Right kidney (tissue), 1 donor: ENCODE results near the gene ASIC2.

Experiments
- DNase-seq: peaks from one replicate; pipeline ENCODE4 v3.0.0-alpha.2; 2016

Gene ASIC2

DNA sequence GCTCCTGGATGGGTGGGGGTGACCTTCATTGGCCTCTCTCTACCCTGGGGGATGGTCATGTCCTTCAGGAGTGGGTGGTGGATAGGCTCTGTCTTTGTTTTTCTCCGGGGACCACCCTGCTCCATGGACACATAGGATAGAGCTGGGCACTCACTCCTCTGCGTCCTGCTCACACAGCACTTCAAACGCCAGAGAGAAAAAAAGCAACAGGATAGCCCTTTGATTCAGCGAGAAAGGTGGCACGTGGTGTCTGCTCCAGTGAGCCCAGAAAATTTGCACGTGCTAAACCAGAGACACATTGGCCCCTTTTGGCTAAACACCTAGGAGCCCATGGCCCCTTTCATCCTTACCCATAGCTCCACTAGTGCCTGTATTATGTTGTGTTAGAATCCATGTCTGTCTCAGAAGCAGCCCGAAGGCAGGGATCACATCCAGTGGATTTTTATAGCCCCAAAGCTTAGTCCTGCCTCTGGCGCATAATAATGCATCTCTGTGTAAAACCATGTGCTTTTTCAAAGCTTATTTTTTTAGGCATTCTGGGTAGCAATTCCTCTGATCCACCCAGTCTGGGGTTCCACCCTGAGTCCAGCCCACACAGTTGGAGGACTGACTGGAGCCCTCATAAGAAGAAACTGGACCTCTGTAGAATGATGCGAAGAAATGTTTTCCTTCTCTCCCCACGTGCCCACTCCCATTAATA, 90.1 kb downstream of the ASIC2 start:
- DNase-seq = no peak

DNA sequence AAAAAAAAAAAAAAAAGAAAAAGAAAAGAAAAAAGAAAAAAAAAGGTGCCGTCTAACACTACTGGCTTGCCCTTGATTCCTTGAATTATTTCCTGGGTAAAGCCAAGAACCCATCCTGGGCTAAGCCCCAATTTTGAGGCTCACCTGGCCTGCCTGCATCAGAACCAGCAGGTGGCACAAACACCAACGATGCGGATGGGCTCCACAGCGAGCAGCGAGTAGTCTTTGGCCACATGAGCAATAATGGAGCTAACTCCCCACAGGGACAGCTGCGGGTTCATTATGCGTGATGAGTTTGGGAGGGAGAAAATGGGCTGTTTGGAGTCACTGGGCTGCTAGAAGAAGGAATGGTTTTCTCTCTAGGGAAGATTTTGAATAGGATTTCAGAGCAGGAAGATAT, 91.1 kb downstream of the ASIC2 start:
- DNase-seq = no peak

DNA sequence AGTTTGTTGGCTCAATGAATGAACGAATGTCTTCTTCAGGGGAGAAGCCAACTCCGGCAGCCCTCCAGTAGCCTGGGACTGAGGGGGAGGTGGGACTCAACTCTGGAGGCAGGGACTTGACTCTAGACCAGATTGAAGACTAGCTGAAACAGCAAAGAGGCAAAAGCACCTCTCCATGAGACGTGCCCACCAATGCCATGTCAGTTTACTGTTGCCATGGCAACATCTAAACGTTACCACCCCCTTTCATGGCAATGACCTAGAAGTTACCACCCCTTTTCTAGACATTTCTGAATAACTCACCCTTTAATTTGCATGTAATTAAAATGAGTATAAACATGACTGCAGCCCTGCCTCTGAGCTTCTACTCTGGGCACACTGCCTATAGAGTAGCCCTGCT, 91.8 kb downstream of the ASIC2 start:
- DNase-seq = no peak

DNA sequence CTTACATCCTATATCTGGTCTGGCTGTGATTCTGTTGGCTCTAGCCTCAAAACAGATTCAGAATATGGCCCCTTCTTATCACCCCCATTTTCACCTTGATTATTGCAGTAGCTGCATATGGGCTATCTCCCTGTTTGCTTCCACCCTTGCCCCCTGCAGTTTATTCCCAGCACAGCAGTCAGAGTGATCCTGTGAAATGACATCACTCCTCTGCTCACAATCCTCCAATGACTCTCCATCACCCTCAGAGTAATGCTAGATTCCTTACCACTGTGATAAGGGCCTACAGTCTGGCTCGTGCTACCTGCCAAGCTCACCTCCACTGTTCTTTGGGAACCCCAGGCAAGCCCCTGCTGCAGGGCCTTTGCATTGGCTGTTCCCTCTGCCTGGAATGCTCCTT, 92.5 kb downstream of the ASIC2 start:
- DNase-seq = no peak

GRCh38 chr17:33199571-33200510, 93.3 kb downstream of the ASIC2 start:
- DNase-seq = no peak

DNA sequence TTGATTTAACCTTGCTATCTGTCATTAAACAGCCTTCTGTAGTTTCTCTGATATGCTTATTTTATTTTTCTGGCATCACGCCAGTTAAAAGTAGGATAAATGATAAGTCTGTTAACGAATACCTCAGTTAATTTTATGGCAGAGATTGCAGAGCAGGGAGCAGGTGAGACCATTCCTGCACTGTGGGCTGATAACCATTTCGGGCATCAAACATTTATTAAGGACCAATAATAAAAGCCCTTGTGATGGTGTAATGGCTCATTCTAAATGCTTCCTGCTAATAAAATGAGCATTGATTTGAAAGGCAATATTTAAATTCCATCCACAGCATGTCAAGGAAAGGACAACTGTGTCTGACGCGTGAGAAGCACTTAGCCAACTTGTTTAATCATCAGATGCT, 94.1 kb downstream of the ASIC2 start:
- no peak for DNase-seq

GRCh38 chr17:33197342-33197741, 95.8 kb downstream of the ASIC2 start:
- DNase-seq = no peak

DNA sequence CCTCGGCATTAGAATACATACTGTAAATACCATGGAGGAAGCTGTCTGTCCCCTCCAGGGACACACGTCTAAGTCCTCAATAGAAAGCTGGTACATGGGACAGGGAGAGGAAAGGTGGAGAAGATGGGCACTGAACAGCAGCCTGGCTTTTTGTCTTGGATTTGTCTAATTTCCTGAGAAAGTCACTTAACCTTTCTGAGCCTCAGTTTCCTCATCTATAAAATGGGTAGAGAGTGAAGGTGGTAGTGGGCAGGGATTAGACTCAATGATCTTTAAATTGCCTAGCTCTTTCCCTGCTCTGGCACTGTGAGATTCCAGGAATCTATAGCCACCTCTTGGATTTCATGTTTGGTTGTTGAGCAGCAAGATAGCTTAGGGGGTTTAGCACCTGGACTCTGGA, 96.2 kb downstream of the ASIC2 start:
- DNase-seq = no peak

DNA sequence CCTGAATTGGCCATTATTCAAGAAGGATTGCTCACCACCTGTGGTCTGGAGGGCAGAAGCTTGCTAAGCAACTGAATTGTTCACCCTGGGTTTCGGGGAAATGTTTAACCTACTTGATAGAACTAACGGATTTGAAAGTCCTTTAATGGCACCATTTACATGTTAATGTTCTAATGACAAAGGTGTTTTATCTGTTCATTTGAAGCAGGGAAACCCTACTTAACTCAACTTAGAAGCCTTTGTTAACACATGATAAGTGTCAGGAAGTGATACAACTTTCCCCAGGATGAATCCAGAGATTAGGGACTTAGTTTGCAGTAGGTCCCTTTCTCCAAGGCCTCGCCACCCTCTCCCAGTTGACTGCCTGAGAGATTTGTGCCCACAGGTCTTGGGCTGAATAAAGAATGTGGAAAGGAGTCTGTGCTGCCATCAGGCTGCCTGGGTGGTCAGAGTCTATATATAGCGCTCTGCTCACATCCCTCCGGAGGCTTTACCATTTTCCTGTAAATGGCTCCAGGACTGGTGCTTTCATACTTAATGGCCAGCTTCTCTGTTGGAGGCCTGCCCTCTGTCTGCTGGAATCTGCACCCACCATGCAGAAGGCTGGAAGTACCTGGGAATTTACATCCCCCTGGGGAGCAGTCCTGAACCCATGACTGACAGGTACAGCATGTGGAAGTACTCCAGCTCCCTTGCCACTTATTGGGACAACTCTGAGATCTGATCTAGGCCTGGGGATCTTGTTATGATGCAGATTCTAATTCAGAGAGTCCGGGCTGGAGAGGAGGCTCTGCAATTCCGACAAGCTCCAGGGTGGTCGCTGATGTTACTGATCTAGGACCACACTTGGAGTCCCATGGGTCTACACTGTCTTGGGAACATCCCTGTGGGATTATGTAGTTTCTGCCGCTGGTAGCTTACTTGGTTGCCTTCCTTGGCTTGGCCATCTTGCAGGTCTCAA, 99.9 kb downstream of the ASIC2 start:
- DNase-seq = no peak

DNA sequence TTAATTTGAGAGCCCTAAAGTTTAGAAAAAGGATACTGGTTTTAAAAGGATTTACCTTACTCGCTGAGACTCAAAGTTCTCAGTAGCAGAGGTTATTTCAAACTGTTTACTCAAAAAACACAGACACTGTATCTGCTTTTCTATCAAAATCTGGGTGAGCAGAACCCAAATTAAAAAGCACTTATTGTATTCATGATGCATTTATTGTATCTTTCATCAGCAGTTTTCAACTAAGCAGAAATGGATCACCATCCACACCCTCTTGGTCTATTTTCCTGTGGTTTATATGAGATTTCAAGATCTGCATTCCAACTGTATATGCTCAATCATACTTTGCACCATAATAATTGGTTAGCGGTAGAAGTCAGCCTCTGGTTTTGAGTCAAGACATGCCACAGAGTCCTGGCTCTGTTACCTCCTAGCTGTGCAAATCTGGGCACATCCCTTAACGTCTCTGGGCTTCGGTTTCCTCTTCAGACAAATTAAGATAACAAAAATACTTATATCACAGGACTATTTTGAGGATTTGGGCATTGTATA, 109.5 kb downstream of the ASIC2 start:
- no peak for DNase-seq

- no peak for DNase-seq
These were observed 113.9 kb downstream of the ASIC2 start for GRCh38 chr17:33179151-33179550.

DNA sequence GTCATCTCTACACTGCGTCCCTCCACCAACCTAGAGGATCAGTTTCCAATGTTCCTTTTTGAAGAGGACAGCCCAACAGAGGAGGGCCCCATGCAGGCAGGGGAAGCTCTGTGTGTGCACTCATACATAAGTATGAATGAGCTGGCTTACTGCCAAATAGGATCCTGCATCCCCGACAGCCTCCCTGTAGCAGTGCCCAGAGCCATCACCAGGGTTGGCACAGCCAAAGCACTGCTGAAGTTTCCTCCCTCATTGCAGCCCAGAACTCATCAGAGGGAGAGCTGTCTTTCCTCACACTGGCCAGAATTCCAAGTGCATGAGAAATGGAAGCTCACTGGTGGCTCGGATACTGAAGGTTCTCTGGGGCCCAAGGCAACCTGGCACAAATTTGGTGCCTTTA, 114.4 kb downstream of the ASIC2 start:
- DNase-seq = no peak

- DNase-seq = no peak
These were observed 117.5 kb downstream of the ASIC2 start for GRCh38 chr17:33175562-33175961.

- no peak for DNase-seq
These were observed 121.2 kb downstream of the ASIC2 start for GRCh38 chr17:33171931-33172330.

GRCh38 chr17:33169580-33170285, 123.4 kb downstream of the ASIC2 start:
- DNase-seq = peak; percentile 26

DNA sequence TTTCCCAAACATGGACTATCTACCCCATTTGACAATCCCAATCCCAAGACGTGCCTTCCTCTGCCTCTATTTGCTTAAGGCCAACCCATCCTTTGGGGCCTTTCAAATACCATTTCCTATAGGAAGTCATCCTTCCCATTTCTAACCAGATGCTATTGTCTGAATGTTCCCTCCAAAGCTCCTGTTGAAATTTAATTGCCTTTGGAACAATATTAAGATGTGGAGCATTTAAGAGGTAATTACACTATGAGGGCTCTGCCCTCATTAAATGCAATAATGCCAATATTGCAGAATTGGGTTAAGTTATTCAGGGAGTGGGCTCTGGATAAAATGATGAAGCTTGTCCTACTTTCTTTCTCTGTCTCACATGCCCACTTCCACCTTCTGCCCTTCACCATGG, 125.4 kb downstream of the ASIC2 start:
- no peak for DNase-seq

- no peak for DNase-seq
These were observed 126.6 kb downstream of the ASIC2 start for GRCh38 chr17:33166472-33166871.

DNA sequence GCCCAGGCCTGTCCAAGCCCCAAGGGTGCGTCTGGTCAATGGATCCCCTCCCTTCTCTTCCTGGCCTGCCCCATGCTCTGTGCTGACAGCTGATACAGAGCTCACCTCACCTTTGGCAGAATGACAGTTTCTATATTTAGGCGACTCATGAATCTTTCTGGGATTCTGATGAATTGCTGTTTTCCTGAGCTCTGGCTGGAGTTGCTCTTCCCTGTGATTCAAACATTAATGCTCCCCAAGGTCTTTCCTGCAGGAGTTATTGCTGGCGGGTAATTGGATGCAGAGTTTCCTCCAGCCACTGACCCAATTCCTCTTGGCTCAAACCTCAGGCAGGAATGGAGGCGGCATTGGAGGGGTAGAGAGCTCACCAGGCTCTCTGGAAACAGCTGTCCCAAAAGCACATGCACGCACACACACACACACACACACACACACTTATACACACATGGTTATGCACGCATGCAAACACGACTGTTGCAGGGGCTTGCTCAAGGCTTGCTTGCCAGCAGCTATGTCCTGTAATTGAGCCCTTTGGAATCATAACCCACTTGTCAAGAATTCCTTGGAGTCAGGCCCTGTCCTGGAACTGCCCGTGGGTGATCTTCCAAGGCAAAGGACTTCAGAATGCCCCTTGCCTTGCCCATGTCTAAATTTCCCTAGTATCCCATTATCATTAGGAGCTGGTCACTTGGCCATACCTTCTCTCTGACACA, 128.8 kb downstream of the ASIC2 start:
- no peak for DNase-seq

DNA sequence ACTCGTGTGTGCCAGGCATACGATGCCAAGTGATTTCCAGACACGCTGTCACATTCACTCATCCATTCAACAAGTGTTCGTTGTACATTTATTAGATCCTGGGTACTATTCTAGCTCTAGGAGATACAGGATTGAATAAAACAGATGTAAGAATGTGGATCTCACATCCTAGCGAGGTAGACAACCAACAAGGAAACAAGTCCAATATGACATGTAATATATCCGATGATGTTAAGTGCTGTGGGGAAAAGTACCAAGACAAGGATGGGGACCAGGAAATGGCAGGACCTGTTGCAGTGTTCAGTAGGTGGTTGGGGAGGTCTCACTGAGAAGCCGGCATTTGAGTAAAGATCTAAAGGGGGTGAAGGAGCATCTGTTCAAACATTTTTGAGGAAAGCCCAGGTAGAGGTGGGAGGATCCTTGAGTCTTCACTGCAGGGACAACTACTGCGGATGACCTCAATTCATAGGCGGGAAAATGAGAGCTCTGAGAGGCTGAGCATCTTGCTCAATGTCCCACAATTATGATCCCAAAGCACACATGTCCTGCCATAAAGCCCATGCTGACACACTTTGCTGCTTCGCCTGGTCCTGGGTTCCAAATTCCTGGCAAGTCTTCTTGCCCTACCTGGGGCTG, 129.4 kb downstream of the ASIC2 start:
- no peak for DNase-seq

- DNase-seq = no peak
These were observed 138.1 kb downstream of the ASIC2 start for GRCh38 chr17:33154869-33155455.
